GM13976 (cell line): ENCODE measurements around the gene LRRN4CL.
"Not testable (repeated sequence)": the region's sequence is repeated elsewhere in the genome, so short reads cannot be mapped to it uniquely, and the experiment has no call there.

Source experiments
- DNase-seq: peaks from one replicate; pipeline ENCODE4 v3.0.0; 2012; ENCODE audit warnings: low spot score
- in situ Hi-C: fragments of 300-500 bp; cut with MboI; formaldehyde crosslinking; loops from one replicate; pipeline ENCODE4 v1.12.0; 2022; ENCODE audit warnings: low sequenced_read_pairs, mixed read lengths, inconsistent platforms; ENCODE audit not compliant: unreplicated experiment
- TF ChIP-seq, protein P1 (sequence below): IDR thresholded peaks from 2 replicates; pipeline ENCODE4 v1.5.1; 2012; ENCODE audit warnings: borderline replicate concordance, mild to moderate bottlenecking; ENCODE audit not compliant: insufficient read depth; ENCODE audit errors: extremely low read depth, missing control alignments, control extremely low read depth

The LRRN4CL gene

DNA sequence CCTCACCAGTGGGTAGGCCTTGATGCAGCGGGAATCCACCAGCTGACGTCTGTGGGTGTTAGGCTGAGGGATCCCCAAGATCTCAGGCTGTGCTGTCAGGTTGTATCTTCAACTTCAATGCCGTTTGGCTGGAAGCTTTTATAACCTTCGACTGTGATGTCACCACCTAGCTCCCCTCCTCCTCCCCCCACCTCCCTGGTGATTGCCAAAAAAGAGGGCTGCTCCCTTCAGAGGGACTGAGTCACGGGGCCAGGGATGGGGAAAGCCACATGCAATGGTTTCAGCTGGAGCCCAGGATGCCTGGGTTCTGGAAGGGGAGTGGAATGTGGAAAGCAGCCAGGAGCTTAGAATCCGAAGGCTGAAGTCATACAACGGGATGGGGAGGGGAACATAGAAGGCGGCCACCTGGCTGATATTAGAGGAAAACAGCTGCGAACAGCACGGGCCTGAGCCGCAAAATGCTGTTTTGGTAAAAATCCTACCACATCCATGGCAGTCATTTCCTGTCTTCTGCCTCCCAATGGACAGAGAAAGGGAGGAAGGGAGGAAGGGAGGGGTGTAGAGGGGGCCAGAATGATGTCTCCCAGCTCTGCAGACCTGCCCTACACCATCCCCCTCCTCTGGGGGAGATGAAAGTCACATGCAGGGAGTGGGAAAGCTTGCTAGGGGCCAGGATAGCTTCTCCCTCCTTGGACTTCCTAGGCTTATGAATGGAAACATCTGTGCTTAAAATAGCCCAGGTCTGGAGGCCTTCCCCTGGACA lies at the start of gene LRRN4CL:
TSS of gene LRRN4CL (minus strand) at position 110 of the 763 bp plus-strand sequence. CDS start 1,022 bp downstream, outside the sequence.
- TF ChIP-seq, protein P1, sequence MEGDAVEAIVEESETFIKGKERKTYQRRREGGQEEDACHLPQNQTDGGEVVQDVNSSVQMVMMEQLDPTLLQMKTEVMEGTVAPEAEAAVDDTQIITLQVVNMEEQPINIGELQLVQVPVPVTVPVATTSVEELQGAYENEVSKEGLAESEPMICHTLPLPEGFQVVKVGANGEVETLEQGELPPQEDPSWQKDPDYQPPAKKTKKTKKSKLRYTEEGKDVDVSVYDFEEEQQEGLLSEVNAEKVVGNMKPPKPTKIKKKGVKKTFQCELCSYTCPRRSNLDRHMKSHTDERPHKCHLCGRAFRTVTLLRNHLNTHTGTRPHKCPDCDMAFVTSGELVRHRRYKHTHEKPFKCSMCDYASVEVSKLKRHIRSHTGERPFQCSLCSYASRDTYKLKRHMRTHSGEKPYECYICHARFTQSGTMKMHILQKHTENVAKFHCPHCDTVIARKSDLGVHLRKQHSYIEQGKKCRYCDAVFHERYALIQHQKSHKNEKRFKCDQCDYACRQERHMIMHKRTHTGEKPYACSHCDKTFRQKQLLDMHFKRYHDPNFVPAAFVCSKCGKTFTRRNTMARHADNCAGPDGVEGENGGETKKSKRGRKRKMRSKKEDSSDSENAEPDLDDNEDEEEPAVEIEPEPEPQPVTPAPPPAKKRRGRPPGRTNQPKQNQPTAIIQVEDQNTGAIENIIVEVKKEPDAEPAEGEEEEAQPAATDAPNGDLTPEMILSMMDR, result no peak
- DNase-seq, result no peak
- in situ Hi-C loops, result loop anchor here (10.0 kb wide), 1 partner anchor 285 kb away; no protein-coding TSS in a partner anchor

DNA sequence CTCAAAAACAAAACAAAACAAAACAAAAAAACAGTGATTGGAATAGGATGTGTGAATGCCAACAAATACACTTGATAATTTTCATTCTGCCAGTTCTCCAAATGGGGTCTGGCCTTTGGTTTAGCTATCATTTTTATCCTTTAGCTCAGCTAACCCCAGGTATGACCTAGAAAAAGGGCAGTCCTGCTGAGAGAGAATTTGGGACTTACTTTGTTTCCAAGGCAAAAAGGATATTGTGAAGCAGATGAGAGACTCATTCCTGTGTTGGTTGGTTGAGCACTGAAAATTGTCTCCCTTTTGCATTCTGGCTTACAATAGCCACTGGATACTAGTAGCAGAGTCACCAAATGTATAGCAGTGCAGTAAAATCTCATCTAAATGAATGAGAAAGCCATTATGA lies 47.9 kb upstream of the LRRN4CL start:
- DNase-seq, result no peak
- in situ Hi-C loops, result no loop called here
- TF ChIP-seq, protein P1, result no peak

DNA sequence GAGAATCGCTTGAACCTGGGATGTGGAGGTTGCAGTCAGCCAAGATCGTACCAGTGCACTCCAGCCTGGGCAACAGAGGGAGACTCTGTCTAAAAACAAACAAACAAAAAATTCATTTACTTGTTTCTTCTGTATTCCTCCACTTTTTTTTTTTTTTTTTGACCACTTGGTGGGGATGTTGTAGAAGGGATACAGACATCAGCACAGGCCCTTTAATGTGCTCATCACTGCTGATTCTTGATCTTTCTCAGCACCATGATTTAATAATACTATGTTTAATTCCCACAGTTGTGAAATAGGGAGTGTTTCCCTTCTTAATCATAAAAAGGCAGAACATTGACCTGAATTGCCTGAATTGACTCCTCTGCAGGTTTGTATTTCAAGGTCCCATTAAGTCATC lies 43.5 kb upstream of the LRRN4CL start:
- TF ChIP-seq, protein P1, result no peak
- in situ Hi-C loops, result no loop called here
- no peak for DNase-seq

DNA sequence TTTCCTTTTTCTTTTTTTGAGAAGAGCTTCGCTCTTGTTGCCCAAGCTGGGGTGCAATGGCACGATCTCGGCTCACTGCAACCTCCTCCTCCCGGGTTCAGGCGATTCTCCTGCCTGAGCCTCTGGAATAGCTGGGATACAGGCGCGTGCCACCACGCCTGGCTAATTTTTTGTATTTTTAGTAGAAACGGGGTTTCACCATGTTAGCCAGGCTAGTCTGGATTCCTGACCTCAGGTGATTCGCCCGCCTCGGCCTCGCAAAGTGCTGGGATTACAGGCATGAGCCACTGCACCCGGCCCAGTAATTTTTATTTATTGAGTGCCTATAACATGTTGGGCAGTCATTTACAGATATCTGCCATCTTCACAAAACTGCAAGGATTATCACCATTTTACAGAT lies 40.7 kb upstream of the LRRN4CL start:
- DNase-seq, in situ Hi-C loops: not testable (repeated sequence)

DNA sequence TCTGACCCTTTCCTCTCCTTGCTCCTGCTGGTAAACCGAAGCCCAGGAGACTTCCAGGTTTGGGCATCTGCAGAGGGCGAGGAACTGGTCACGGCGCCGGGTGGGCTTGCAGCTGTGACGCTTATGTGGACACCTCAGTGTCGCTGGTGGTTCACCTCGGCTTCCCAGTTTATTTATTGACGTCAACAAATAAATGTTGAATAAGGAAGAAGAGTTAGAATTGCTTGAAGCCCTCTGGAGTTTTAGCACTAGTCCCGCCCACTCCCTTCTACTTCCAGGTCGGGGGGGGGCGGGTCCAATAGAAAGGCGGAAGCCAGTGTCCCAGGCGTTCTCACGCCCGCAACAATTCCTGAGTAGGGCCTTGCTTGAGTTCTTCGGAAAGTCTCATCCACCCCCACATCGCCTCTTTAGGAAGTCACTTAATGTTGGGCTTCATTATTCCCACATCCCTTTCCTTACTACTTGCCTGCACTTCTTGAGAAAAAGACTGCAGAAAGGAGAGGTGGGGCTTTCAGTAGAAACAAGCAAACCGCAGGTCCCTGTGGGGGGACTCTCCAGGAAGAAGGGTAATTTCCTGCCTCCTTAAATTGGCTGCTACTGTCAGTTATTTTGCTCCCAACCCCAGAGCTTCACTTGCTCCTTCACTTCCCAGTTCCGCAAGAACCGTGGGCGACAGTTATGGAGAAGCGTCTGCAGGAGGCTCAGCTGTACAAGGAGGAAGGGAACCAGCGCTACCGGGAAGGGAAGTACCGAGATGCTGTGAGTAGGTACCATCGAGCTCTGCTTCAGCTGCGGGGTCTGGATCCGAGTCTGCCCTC lies 39.0 kb upstream of the LRRN4CL start, which contains the start of gene TTC9C:
TSS of gene TTC9C (plus strand) at position 316 of the 818 bp plus-strand sequence. CDS start at position 679, 363 bp downstream.
- DNase-seq, result peak; percentile 83
- in situ Hi-C loops, result no loop called here

DNA sequence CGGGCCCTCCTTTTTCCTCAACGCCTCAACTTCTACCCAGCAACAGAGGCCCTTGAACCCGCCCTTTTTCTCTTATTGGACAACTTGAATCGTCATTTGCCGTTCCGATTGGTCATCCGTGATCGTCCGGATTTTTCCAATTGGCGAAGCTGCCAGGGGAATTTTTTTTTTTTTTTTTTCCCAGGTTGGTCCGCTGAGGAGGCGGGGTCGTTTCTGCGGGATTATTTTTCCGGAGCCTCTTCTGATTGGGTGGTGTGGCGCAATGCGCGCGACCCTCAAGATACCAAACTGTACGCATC lies 38.5 kb upstream of the LRRN4CL start:
- in situ Hi-C loops, result no loop called here
- TF ChIP-seq, protein P1, result no peak

More for the DNA sequence above, 39.0 kb upstream of the LRRN4CL start, which contains the start of gene TTC9C:
- TF ChIP-seq, protein P1, result no peak

More for the DNA sequence above, 38.5 kb upstream of the LRRN4CL start:
- DNase-seq, result peak; percentile 87
